T-helper 1 cell (primary cell): ENCODE data around the gene NUDT22.

ENCODE experiments used
- DNase-seq, 5 donors: peaks; one replicate each; pipeline ENCODE4 v3.0.0-alpha.2; 2012 to 2020
- total RNA-seq, 4 donors: gene quantifications; one replicate each; lab custom pipeline; 2026; lab: John Stamatoyannopoulos, UW

The NUDT22 gene, protein sequence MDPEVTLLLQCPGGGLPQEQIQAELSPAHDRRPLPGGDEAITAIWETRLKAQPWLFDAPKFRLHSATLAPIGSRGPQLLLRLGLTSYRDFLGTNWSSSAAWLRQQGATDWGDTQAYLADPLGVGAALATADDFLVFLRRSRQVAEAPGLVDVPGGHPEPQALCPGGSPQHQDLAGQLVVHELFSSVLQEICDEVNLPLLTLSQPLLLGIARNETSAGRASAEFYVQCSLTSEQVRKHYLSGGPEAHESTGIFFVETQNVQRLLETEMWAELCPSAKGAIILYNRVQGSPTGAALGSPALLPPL
- total RNA-seq = 18.5 to 31.5 (median 27.0) reads per million in 4 donors

DNA sequence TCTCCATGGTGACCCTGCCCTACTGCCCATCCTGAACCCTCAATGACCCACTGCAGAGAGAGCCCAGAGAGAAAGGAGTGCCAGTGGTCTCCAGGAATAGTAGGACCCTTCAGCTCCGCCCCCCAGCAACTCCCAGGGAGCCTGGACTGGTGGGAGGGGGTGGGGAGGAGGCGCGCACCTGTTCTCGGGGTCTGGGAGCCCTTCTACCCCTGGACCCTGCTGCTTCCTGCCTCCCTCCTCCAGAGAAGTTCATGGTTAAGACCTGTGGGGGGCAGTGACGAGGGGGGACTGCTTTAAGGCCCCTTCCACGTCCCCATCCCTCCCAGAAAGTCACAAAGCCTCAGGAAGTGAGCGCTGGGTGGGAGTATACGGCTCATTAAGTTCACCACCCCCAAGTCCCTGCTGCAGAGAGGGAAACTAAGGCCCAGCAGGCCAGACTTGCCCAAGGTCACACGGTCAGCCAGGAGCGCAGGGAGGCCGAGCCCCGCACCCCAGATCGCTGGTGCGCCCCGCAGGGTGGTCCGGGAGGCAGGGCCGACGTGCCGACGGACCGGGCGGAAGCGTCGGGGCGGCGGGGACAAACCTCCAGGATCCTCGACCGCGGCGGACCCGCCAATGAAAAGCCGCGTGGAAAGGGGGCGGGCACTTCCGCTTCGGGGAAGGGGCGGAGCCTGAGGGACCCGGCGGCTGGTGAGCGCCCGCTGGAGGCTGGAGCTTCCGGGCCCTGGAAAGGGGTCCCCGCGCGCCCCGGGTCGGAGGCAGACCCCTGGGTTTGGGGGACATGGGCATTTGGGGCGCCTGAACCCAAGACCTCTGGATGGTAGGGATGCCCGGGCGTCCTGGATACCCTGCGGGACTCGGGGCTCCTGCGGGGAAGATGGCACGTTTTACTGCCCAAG, at the start of gene NUDT22, which contains the start of gene TRPT1:
Gene NUDT22, plus strand, starts transcription at position 667 of the 899 bp plus-strand sequence. CDS start 379 bp downstream, outside the sequence.
Gene TRPT1, minus strand, starts transcription at position 579 of the 899 bp plus-strand sequence. Its CDS starts 326 bp downstream, at position 253.
- DNase-seq = peak; percentile 75 to 90 (median 86)

GRCh38 chr11:64176751-64177150, 49.3 kb upstream of the NUDT22 start:
- peak in 1 of 5 donors; percentile 22 for DNase-seq

GRCh38 chr11:64178203-64178602, 47.9 kb upstream of the NUDT22 start:
- DNase-seq = no peak

- no peak for DNase-seq
These were observed 47.0 kb upstream of the NUDT22 start for GRCh38 chr11:64178951-64179639.

GRCh38 chr11:64180891-64181290, 45.2 kb upstream of the NUDT22 start:
- DNase-seq = no peak

- peak in 1 of 5 donors; percentile 43 for DNase-seq
These were observed 44.3 kb upstream of the NUDT22 start for GRCh38 chr11:64181506-64182411.

DNA sequence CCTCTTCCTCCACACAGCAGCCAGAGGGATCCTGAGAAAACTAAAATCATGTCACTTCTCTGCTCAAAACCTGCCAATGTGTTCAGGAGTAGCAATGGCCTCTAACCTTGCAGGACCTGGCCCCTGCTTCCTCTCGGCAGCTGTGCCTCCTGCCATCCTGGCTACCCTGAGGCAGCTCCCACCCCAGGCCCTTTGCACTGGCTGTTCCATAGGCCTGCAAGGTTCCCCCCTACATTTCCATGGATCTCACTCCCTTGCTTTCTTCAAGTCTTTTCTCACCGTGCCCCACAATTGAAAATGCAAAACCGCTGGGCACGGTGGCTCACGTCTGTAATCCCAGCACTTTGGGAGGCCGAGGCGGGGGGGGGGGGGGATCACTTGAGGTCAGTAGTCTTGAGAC, 42.2 kb upstream of the NUDT22 start:
- DNase-seq = no peak

- no peak for DNase-seq
These were observed 40.8 kb upstream of the NUDT22 start for GRCh38 chr11:64185175-64185692.

GRCh38 chr11:64185693-64186491, 40.2 kb upstream of the NUDT22 start, which contains the start of gene STIP1:
Gene STIP1 (plus strand): TSS chr11:64186171. CDS start chr11:64186262, 91 bp downstream.
- DNase-seq = peak; percentile 95 to 100 (median 98)

DNA sequence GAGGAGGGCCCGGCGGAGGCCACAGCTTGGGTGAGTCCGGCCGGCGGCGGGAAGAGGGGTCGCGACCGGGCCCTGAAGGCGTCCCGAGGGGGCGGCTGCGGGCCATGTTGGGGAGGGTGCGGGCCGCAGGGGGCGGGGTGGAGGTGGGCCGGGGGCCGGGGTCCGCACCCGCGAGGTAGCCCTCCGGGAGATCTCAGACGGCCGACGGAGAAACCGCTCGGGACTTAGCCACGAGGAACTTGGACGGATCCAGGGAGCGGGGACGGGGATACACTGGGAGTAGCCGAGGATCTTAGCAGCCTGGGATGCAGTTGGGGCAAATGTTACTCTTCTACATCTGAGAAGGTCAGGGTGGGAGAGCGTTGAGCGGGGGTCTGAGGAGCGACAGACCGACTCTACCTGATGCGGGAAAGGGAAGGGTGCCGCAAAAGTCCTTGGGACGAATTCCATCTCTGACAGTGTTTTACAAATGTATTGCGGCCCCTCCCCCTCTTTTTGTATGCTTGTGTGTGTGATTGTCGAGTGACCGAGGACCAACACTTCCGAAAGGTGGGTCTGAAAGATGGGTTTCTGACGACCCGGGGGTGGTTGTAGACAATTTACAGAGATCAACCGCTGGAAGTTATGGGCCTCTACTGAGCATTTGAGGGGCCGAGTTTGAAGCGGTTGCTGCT, 39.4 kb upstream of the NUDT22 start:
- DNase-seq = peak in 1 of 5 donors; percentile 74

DNA sequence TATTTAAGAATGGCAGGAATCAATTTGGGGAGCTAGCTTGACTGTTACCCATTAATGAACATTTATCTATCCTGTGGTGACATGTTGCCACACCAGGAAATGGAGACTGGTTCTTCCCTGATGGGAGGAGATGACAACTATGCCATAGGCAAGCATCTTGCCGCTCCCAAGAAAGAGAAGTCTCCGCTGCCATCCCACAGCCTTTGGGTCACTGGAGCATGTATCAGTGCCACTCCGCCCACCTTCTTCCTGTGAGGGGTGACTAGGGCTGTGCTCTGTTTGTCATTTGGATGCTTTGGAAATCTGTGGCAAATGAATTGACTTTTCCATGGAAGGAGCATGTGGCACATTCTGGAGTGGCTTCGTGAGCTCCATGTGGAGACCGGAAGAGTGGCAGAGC, 33.6 kb upstream of the NUDT22 start:
- no peak for DNase-seq

DNA sequence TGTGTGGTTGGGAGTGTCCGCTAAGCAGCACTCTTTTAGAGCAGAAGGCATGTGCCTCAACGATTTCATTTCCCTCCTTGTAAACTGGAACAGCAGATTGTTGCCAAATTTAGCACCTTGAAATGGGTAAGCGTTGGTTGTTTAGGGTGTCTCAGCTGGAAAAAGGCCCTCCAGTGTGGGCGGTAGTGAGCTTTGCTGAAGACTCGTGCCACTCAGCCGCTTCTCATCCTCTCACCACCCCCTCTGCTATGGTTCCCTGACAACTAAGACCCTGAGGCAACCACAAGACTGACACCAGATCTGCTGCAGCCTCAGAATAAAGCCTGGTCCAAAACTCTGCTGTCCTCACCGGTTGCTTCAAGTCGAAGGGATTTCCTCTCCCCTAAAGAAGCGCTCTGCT, 29.4 kb upstream of the NUDT22 start:
- DNase-seq = no peak

DNA sequence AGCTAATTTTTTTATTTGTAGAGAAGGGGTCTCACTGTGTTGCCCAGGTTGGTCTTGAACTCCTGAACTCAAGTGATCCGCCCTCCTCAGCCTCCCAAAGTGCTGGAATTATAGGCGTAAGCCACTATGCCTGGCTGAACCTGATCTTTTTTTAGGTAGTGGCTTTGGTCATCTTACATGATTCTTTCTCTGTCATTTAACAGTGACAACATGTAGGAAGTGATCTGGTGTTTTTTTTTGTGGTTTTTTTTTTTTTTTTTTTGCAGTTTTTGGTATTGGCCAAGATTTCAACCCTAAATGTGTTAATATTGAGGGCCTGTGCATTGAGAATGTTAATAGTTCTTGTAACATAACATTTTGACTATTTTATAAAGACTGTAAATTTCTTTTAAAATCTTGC, 27.6 kb upstream of the NUDT22 start:
- no peak for DNase-seq

GRCh38 chr11:64201543-64201942, 24.5 kb upstream of the NUDT22 start:
- no peak for DNase-seq

- DNase-seq = no peak
These were observed 23.1 kb upstream of the NUDT22 start for GRCh38 chr11:64202992-64203391.

DNA sequence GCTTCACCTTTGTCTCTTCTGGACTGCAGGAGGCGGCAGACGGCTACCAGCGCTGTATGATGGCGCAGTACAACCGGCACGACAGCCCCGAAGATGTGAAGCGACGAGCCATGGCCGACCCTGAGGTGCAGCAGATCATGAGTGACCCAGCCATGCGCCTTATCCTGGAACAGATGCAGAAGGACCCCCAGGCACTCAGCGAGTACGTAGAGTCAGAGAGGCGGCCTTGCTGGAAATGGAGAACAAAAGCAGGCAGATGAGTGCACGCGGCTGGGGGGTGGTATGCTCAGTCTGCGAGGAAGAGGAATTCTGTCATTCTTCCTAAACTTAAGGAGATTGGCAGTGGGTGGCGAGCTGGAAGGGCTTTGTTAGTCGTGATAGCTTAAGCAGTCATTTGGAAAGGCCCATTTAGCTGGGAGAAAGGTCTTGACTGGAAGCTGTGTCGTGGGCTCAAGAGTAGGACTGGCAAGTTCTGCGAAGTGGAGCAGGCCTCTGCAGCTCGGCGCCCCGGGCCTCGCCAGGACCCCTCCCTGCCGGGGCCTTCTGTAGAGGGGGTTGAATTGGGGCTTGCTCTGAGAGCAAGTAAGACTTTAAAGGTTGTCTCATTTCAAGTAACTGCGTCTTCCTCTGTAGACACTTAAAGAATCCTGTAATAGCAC, 22.5 kb upstream of the NUDT22 start:
- DNase-seq = no peak

DNA sequence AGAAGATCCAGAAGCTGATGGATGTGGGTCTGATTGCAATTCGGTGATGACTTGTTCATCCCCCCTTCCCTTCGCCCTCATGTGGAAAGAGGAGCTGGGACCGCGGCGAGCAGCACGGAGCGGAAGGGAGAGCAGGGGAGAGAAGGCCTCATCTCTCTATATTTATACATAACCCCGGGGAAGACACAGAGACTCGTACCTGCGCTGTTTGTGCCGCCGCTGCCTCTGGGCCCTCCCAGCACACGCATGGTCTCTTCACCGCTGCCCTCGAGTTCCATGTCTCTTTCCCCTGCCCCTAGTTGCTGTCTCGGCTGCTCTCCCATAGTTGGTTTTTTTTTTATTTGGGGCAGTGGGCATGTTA, 22.0 kb upstream of the NUDT22 start:
- DNase-seq = no peak

- peak; percentile 64 to 83 (median 81) for DNase-seq
These were observed 21.5 kb upstream of the NUDT22 start for GRCh38 chr11:64204464-64204989.
